GM18511 (cell line): ENCODE results near the gene MYO3B.
"Not testable (repeated sequence)": the region's sequence is repeated elsewhere in the genome, so short reads cannot be mapped to it uniquely, and the experiment has no call there.

Experiments used
- ATAC-seq: cut with Tn5 transposase; IDR thresholded peaks from one replicate; pipeline ENCODE4 v1.9.1; 2021; ENCODE audit warnings: mild to moderate bottlenecking, moderate library complexity; ENCODE audit not compliant: unreplicated experiment

MYO3B gene

DNA sequence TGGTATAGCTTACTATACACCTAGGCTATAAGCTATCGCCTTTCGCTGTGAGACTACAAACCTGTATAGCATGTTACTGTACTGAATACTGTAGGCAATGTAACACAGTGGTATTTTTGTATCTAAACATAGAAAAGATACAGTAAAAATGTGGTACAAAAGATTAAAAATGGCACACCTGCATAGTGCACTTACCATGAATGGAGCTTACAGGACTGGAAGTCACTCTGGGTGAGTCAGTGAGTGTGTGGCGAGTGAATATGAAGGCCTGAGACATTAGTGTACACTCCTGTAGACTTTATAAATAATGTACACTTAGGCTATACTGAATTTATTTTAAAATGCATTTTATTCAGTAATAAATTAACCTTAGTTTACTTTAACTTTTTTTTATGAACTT lies 279.0 kb downstream of the MYO3B start:
- no peak for ATAC-seq

DNA sequence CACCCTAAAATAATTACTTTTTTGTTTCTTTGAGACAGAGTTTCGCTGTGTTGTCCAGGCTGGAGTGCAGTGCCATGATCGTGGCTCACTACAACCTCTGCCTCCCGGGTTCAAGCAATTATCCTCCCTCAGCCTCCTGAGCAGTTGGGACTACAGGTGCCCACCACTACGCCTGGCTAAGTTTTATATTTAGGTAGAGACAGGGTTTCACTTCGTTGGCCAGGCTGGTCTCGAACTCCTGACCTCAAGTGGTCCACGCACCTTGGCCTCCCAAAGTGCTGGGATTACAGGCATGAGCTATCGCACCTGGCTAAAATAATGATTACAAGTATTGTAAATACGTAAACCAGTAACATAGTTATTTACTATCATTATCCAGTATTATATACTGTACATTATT lies 279.8 kb downstream of the MYO3B start:
- no peak for ATAC-seq

DNA sequence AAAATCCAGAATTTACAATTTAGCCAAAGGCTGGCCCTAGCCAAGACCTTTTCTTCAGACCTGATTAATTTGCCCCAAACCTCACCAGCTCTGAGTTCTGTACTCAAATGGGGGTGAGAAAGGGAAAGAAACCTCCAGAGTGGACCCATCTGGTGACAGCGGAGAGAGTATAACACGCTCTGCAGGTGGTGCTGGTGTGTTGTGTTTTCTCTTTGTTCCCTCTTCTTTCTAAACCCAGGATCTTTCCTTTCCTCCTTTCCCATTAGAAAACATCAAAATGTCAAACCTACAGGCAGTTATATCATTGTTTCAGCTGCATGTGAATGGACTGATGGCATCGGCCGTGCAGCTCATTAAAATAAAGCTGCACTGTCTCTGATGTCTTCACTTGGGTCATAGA lies 283.9 kb downstream of the MYO3B start:
- ATAC-seq, result no peak

DNA sequence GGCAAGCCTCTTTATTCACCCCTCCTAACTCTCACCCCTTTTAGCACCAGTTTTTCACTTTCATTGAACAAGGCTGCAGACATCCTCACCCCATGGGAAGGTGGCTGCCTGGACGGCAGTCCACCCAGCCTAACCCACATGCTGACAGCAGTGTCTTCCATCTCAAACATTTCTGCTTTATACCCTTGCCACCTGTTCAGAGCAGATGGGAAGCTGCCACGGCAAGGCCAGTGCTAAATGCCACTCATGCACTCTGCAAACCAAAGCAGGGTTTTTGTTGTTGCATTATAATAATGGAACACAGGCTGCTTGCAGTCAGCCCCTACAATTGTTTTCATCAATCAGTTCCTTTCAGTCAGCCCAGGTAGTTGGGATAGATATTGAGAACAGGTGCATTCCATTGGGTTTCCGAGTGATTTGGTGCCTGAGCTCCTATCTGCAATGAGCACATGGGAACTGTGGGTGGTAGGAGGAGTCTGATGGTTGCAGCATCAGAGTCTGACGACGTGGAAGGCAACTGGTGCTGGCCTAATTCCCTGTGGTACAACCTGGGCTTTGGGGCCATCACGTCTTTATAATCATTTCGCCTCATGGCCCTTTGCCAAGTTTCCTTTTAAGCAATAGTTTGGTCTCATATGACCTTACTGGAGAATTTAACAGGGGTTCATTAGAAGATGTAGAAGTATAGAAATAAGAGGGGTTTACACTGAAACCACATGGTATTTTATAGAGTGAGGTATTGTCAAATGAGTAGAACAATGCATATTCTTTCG lies 284.7 kb downstream of the MYO3B start:
- ATAC-seq, result no peak

GRCh38 chr2:170463206-170463537 lies 285.2 kb downstream of the MYO3B start:
- no peak for ATAC-seq

DNA sequence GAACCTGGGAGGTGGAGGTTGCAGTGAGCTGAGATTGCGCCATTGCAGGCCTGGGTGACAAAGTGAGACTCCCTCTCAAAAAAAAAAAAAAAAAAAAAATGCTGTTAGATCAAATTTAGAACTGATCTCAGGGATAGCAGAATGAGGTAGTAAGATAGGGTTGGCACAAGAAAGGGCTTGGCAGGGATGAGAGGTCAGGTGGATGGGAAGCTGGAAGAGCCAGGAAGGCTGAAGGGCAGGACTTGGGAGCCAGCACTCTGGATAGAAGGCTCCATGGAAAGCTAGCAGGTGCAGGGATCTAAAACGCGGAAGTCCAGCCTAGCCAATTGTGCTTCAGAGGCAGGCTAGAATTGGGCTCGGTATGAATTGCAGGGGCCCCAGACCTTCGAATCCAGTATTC lies 286.3 kb downstream of the MYO3B start:
- ATAC-seq, result no peak

GRCh38 chr2:170465241-170465640 lies 287.3 kb downstream of the MYO3B start:
- ATAC-seq, result no peak

GRCh38 chr2:170466632-170467031 lies 288.7 kb downstream of the MYO3B start:
- no peak for ATAC-seq

- no peak for ATAC-seq
Measured at GRCh38 chr2:170467568-170468422, 289.8 kb downstream of the MYO3B start.

- ATAC-seq, result no peak
Measured at GRCh38 chr2:170468557-170468956, 290.6 kb downstream of the MYO3B start.

DNA sequence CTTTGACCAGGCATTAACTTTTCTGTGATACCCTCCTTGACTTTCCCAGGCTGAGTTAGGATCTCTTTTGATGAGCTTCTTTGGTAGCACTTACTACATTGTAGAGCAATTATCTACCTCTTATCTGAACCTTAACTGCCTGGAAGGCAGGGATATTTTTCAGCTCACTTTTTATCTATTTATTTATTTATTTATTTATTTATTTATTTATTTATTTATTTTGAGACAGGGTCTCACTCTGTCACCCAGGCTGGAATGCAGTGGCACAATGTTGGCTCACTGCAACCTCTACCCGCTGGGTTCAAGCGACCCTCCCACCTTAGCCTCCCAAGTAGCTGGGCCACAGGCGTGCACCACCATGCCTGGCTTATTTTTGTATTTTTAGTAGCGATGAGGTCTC lies 294.6 kb downstream of the MYO3B start:
- not testable (repeated sequence) for ATAC-seq

- no peak for ATAC-seq
Measured at GRCh38 chr2:170475878-170476277, 297.9 kb downstream of the MYO3B start.

GRCh38 chr2:170477630-170478029 lies 299.7 kb downstream of the MYO3B start:
- ATAC-seq, result no peak

- ATAC-seq, result no peak
Measured at GRCh38 chr2:170481201-170481600, 303.3 kb downstream of the MYO3B start.

- no peak for ATAC-seq
Measured at GRCh38 chr2:170484552-170484951, 306.6 kb downstream of the MYO3B start.

GRCh38 chr2:170485254-170486026 lies 307.5 kb downstream of the MYO3B start:
- no peak for ATAC-seq

DNA sequence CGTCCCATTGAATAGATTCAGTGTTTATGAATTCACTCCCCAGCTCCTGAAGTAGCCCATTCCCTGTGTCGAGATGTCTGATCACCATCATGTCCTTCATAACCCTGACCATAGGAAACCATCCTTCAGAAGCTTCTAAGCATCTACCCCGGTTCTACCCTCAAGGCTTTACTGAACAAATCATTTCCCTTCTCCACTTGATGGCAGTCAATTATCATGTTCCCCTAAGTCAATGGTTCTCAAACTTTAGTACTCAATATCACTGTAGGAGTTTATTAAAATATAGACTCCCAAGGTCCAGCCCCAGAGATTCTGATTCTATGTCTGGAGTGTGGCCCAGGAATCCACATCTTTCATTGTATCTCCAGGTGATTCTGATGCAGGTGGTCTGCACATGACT lies 308.8 kb downstream of the MYO3B start:
- no peak for ATAC-seq

DNA sequence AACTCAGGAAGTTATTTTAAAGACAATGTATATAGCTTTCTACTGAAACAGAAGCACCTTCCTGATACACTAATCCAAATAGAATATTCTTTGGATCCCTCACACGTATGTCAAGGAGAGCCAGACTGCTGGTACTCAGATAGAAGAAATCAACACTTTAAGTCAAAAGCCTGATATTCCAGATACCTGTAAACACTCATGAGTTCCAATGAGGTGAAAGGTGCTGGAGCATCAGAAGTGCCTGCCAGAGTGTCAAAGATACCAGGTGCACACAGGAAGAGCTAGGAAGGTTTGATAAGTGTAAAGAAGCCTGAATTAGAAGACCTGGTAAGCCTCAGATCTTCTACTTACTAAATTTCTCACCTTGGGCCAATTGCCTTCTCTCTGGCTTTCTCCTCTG lies 310.9 kb downstream of the MYO3B start:
- ATAC-seq, result no peak

GRCh38 chr2:170492010-170492409 lies 314.1 kb downstream of the MYO3B start:
- ATAC-seq, result no peak

DNA sequence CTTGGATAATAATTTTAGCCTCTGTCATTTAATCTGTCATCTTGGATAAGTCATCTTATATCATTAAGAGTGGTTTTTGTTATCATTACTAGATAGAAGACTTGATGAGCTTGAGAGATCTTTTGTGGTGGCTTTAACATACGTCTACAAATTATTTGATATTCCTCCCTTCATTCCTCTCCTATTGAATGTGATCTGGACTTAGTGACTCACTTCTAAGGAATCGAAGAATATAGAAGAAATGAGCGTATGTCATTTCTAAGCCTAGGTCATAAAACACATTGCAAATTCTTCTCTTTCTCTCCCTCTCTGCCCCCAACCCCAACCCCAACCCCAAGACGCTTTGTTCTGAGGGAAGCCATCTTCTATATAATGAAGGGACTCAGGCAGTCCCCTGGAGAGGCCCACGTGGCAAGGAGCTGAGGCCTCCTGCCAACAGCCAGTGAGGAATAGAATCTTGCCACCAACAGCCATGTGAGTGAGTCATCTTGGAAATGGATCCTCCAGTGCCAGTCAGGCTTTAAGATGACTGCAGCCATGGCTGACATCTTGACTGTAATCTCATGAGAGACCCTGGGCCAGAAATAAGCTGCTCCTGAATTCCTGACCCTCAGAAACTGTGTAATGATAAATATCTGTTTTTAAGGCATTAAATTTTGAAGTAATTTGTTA lies 315.6 kb downstream of the MYO3B start:
- no peak for ATAC-seq

GRCh38 chr2:170495896-170496295 lies 317.9 kb downstream of the MYO3B start:
- ATAC-seq, result no peak
